ACHN (cell line): Measurements from ENCODE around the gene IRAK2.

Experiments
- DNase-seq: peaks from one replicate; pipeline ENCODE4 v3.0.0-alpha.2; 2015
- in situ Hi-C: cut with HindIII; loops from 2 replicates; pipeline ENCODE4 v1.10.0; 2017; ENCODE audit warnings: low sequenced_read_pairs, low pct_ligation_motif_present, low pct_unique_long_range_greater_than_20kb

IRAK2 gene

DNA sequence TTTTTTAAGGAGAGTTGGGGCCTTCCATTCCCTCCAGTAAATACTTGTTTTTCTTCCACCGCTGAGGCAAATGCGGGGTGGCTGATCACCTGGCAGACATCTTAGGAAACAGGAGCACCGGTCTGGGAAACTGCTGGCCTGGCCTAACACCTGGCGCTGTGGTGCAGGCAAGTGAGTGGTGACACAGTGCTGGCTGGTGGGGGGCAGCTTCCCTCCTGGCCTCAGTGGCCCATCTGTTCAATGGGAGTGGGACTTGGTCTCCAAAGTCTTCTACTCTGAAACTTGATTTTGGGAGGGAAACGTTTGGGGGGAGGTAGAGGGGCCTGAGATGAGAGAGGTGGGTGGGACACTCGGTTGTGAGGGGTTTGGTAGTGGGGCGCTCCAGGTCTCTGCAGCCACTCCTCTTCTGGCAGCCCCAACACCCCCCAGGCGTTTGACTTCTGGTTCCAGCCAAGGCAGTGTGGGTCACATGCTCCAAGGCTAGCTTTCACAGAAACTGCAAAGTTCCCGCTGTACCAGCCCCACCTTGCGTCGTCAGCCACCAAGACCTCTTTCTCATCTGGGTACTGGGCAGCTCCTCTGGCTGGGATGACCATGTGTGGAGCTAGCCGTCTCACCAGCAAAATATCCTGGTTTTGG is 123.3 kb downstream of the IRAK2 start:
- in situ Hi-C loops = no loop called here
- no peak for DNase-seq

DNA sequence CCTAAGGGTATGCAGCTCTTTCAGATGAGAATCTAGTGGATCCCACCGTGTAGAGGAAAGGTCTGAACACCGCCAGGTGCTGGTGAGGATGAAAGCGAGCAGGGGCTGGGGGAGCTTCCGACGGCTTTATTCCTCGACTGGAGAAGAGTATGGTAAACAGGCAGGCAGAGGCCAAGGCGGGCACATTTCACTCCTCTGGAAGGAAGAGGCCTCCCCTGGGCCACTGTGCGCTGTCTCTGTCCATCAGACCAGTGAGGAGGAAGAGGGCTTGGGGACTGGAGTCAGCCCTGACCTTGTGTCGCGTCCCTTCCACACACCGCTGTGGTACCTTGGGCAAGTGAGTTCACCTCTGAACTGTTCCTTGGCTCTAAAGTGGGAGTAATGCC is 123.8 kb downstream of the IRAK2 start:
- no peak for DNase-seq
- in situ Hi-C loops = no loop called here

- in situ Hi-C loops = no loop called here
- no peak for DNase-seq
Measured at GRCh38 chr3:10289077-10289476, 124.4 kb downstream of the IRAK2 start.

- DNase-seq = no peak
- in situ Hi-C loops = no loop called here
Measured at GRCh38 chr3:10289787-10290355, 125.2 kb downstream of the IRAK2 start.

DNA sequence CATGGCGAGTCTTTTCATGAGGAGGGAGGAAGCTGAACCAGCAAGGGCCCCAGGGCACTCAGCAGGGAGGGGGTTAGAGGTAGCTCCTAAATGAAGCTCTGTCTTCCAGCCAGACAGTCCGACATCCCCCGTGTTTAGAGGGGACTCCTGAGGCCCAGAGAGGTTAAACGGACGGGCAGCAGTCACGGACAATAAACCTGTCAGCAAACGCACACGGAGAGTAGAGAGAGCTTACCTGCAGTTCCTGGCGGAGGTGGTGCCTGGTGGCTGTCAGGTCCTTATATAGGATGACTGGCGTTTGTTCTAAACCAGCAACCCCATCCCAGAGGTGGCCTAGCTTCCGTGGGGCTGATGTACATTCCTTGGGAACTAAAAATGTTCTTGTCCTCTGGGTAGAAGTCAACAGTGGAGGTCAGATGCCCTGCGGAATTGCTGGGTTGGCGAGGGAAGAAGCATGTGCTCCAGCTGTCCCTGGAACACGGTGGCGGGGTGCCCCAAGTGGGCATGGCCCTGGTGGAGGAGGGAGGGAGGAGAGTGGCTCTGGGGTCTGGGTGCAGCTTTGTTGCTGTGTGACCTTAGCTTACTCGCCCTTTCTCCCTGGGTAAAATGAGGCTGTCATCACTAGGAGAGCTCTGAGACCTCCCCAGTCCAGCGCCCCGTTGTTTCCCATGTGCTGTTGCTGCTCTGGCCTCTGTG is 125.9 kb downstream of the IRAK2 start:
- in situ Hi-C loops = no loop called here
- no peak for DNase-seq

DNA sequence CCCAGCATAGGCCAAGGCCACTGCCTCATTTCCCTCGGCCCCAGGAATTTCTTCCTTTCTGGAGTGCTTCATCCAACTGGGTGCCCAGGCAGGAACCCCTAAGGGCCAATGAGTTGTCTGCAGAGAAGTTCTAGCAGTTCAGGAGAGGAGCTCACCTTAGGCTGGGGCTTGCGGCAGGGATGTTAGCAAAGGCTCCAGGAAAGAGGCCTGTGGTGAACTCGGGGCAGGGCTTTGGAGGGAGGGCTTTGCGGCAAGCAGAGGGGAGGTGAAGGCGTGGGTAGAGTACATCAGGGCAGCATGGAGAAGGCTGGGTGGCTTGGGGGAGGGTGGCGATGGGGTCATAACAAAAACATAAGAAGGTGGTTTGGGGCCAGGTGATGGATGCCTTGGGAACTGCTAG is 126.9 kb downstream of the IRAK2 start:
- DNase-seq = no peak
- in situ Hi-C loops = no loop called here

GRCh38 chr3:10292505-10293419 is 128.0 kb downstream of the IRAK2 start, which contains the start of gene GHRL:
Gene GHRL (minus strand): TSS chr3:10292947. CDS start chr3:10290180, 2,767 bp downstream.
- in situ Hi-C loops = no loop called here
- DNase-seq = no peak
